Activated CD8-positive, alpha-beta memory T cell treated with anti-CD3 and anti-CD28 coated beads, Interleukin-2, amount 50 U/mL, for 1 hour (primary cell): Measurements from ENCODE around the gene LRP2BP.

Experiments
- DNase-seq: peaks from one replicate; pipeline ENCODE4 v3.0.0-alpha.2; 2020; ENCODE audit errors: extremely low read depth

The LRP2BP gene

DNA sequence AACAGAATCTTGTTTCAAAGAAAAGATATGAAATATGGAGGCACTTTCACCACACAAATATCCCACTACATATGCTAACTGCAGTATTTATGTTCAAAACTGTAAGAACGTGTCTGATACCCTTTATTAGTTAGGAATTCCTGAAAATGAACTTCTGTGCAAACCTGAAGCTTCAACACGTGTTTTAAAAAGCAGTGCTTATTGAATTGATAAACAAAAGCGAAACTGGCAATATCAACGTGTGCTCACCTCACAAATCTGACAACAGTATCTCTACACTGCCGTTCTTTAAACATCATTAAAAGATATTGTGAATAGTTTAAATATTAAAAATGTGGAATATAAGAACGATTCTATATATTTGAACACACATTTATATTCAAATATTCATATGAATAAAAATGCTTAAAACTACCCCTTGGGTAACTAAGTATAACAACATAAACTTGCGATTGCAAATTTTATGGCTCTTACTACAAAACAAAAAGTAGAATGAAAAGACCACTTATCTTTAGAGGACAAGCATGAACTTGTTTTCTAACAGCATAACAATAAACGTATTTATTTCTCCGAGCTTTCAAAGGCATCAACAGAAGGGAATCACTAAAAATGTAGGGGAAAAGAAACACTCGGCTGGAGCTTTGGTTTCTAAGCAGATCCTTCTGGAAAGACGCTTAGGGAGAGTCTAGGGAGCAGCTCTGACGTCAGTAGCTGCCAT lies at the start of gene LRP2BP:
LRP2BP (minus strand) TSS at position 687 of the 718 bp plus-strand sequence. CDS start 17,738 bp downstream, outside the sequence.
- no peak for DNase-seq

DNA sequence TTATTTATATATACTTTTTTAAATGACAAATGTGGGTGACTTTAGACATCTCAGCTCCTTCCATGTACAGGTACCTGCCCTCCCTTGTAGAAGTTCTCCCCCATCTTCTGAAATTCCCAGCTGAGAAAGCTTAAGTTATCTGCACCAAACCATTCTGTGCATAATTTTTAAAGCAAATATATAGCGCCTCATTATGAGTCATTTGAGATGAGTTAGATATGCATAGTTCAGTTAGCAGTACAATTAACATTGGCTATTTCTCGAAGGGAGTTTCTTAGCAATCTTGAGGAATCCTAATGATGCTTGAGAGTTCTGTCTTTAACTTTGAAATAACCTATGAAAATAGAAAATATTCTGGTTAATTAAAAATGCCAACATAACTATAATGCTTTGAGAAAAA lies 49.5 kb upstream of the LRP2BP start:
- DNase-seq, result no peak

DNA sequence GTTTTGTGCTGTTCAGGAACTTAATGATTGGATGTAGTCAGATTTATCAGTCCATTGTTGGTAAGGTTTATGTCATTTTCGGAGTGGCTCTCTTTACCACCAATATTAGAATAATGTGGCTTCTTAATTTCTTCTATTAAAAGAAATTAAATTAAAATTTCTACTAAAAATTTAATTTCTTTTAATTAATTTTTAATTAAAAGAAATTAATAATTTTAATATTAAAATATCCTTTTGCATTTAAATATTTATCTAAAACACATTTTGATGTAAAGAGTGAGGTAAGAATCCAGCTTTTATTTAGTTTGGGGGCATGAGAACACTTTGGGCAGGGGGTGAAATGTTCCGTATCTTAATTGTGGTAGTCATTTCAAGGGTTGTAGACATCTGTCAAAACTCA lies 45.8 kb upstream of the LRP2BP start:
- no peak for DNase-seq

DNA sequence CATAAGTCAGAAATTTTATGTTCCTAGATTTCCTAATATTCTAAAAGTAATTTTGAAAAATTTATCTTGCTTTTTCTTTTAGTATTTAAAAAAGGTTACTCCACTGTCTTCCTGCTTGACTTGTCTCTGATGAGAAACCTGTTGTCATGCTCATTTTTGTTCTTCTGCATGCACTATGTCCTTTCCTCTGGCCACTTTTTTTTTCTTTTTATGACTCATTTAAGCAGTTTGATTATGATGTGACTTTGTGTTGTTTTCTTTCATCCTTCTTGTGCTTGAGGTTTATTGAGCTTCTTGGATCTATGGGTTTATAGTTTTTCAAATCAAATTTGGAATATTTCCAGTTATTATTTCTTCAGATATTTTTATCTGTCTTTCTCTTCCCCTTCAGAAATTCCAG lies 42.1 kb upstream of the LRP2BP start:
- no peak for DNase-seq

DNA sequence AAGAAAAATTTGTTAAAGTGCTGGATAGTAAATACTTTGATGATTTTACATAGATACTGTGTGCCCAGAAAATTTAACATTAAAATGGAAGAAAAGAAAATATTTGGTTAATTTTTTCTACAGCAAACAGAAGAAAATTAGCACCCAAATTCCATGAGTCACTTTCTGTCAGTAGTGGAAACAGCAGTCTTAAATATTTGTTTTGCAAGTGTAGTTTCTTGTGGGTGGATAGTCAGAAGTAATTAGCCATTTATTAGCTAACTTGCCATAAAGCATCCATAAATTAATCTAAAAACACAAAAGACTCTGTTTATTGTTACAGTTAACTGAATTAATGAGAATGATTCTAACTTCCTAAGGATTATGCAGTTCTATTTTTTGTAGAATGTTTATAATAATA lies 39.7 kb upstream of the LRP2BP start:
- DNase-seq, result no peak

DNA sequence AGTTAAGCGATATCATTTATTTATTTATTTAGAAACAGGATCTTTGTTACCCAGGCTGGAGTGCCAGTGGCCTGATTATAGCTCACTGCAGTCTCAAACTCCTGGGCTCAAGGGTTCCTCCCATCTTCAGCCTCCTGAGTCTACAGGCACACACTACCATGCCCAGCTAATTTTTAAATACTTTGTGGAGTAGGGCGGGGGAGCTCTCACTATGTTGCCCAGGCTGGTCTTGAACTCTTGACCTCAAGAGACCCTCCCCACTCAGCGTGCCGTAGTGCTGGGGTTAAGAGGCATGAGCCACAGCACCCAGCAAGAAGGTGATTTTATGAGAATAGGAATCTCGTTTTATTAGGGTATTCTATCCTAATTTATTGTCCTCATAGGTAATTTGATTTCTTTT lies 33.9 kb upstream of the LRP2BP start:
- DNase-seq, result no peak

DNA sequence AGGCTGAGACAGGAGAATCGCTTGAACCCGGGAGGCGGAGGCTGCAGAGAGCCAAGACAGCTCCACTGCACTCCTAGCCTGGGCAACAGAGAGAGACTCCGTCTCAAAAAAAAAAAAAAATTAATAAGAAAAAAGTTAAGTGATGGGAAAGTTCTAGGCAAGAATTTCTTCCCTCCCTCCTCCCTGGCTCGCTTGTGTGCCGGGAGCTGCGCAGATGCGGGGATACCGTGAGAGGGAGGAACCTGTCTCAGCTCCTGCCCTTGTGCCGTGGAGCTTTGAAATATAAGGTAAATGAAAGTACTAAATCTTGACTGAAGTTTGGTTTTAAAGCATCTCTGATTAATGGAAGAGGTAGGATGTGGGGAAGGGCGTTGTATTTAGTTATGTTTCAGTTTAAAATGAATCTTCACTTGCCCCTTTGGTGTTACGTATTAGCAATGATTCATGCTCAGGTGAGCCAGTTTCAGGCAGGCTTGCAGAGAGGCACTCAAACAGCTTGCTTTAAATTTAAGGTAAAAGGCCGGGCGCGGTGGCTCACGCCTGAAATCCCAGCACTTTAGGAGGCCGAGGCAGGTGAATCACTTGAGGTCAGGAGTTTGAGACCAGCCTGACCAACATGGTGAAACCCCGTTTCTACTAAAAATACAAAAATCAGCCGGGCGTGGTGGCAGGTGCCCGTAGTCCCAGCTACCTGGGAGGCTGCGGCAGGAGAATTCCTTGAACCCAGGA lies 31.4 kb upstream of the LRP2BP start:
- no peak for DNase-seq

DNA sequence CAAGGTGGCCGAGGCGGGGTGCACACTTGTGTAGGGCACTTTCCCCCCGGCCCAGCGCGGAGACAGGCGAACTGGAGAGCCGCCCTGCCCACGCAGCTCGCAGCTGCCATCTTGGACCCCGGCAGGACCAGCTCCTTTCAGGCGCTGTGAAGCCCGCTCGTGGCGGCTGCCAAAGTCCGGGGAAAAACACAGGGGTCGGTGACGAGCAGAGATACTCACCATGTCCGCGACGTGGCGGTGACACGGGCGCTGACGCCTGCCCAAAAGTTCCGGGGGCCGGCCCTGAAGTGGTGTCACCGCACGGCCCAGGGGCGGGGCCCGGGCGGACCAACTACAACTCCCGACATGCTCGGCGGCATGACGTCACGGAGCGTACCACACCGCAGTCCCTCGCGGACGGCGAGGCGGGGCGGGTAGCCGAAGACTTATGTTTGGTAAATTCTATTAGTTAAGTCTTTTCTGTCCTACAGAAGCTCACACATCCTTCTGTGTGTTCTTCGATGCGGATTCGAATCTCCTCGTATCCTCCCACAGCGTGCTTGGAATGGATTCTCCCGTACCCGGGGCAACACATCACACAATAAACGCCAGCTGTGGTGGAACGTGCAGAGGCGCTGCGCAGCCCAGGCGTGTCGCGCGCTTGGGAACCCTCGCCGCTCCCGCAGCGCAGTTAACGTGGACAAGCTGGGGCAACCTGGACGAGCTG lies 30.1 kb upstream of the LRP2BP start, which contains the start of gene UFSP2:
UFSP2 (minus strand) TSS at position 318 of the 706 bp plus-strand sequence; CDS start at position 222, 96 bp downstream.
- peak; percentile 85 for DNase-seq

DNA sequence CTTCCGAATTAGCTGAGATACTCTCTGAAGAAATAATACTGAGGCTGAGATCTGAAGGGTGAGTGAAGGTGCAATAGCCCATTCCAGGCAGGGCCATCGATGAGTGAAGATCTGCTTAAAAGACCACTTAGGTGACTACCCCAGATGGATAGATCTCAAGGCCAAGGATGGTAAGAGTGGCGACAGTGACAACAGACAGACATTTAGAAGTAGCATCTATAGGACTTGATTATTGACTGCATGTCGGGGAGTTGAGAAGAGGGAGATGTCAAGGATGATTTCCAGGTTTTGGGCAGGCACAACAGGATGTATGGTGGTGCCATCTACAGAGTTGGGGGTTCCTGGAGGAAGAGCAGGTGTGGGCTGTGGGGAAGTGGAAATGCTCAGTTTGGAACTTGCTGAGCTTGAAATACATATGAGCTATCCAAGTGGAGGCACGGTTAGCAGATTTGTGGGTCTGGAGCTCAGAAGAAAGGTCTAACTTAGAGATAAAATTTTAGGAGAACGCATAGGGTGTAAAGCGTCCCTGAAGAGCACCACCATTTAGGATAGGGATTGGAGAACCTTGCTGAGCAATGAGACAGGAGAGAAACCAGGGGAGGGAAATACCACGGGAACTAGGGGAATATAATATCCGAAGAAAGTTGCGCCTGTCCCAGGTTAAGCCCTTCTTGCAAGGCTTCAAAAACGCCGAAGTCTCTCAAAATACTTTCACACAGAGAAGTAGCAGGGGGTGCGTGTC lies 29.4 kb upstream of the LRP2BP start:
- DNase-seq, result no peak

DNA sequence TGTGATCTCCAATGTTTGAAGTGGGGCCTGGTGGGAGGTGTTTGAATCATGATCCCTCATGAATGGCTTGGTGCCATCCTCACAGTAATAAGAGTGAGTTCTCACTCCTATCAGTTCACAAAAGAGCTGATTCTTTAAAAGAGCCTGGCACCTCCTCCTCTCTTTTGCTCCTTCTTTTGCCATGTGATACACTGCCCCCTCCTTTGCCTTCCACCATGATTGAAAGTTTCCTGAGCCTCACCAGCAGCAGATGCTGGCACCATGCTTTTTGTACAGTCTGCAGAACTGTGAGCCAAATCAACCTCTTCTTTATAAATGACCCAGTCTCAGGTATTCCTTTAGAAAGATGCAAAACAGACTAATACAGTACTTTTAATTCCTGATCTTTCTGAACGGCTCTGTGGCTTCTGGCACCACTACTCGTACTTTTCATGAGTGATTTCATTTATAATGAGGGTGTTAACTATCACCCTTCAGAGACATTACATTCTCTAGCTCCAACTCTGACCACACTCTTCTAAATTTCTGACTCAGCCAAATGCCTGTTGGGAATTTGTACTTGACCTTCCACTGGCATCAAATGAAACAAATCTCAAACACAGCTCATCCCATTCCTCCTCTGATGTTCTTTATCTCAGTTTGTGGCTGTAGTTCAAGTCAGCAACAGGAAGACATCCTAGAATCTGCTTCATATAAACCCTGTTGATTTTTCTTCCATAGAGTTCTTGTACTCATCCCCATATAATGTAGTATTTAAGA lies 25.8 kb upstream of the LRP2BP start:
- no peak for DNase-seq

DNA sequence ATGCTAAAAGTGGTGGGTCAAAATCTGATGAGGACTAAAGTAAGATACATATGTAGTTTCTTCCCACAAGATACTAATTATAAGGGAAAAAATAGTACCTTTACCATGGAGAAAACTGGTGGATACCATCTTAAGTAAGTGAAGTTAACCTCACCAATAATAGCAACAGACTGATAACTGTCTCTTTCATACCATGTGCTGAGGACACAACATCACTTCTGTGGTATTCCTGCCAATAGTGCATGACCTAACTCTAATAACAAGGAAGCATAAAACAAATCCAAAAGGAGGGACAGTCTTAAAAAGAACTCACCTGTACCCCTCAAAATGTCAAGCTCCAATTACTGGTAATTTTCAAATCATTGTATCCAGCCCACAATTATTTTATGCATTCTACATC lies 21.2 kb upstream of the LRP2BP start:
- no peak for DNase-seq

DNA sequence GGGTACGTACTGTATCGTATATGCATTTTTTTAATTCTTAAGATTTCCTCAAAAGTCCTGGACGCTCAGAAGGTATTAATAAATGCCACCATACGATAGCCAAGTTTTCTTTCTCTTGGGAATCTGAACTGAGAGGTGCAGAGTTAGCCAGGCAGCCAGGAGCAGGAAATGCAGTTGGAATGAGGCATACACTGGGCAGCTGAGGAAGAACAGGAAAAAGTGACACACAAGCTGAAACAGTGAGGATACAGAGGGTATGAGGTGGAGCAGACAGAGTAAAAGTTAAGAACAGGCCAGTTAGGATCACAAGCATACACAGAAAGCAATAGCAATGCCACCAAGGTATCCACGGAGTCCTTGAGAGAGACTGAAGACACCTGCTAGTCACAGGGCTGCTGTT lies 16.7 kb upstream of the LRP2BP start:
- DNase-seq, result no peak

DNA sequence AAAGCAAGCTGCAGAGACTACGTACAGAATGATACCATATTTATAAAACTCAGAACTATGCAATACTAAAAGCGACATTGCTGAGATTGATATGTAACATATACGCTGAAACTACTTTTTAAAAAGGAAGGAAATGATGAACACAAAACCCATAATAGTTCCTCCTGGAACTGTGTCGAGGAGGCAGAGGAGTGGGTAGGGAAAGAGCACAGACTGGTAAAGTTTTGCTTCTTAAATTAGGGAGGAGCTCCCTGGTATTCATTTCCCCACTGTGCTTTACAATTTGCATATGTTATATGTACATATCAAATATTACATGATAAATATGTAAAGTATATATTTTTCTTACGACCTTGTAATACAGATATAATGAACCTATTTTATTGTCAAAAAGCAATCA lies 16.1 kb upstream of the LRP2BP start:
- no peak for DNase-seq

DNA sequence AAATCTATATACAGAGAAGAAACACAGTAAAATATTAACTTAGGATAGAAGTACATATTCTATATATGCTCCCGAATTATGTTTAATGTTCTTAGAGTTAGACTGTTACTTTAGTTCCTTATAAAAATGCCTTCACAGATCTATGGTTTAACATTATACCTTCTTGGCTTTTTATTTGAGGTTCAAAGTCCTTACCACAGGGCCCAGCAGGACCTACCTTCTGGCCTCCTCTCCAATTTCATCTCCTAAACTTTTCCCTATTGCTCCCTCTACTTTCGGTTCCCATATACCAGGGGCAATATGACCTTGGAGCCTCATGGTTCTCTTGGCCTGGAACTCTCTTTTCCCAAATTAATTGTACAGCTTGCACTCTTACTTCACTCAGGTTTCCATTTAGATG lies 12.7 kb upstream of the LRP2BP start:
- DNase-seq, result no peak

DNA sequence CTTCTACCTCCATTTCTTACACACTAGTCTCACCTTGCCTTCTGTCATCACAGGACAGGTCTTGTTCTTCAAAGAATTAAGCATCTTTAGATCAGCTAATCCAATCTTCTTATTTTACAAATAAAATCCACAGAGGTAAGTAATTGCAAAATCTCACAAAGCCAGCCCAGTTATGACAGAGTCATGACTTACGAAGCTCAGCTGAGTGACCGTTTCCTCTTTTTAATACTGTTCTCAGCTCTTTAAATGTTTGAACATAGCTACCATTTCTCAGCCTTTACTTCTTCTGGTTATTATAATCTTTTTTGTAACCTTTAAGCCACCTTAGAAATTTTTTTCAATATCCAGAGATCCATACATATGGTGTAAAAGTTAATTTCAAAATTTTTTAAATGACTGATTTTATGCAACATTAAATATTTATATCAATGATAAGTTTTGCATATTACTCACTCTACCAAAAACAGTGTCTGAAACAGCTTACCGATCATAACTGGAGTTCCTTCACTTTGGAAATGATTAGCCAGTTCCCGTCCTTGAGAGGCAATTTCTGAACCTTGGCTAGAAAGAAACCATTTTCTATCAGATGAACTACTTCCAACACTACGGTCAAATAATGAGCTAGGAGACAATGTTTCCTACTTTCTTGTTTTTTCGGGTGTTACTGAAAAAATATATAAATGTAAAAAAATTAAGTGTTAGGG lies 9.7 kb upstream of the LRP2BP start:
- no peak for DNase-seq

DNA sequence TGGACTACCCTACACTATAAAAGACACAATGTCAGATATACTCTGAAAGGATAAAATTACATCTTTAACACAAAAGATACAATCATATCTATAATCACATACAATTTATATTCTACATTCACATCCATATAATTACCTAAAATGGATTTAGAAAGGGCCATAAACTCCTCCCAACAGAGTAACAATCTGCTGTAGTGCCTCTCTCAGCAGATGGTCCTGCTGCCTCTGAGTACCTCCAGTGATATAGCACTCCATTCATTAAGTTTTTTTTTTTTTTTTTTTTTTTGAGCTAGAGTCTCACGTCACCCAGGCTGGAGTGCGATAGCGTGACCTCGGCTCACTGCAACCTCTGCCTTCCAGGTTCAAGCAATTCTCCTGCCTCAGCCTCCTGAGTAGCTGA lies 8.3 kb upstream of the LRP2BP start:
- DNase-seq, result no peak

DNA sequence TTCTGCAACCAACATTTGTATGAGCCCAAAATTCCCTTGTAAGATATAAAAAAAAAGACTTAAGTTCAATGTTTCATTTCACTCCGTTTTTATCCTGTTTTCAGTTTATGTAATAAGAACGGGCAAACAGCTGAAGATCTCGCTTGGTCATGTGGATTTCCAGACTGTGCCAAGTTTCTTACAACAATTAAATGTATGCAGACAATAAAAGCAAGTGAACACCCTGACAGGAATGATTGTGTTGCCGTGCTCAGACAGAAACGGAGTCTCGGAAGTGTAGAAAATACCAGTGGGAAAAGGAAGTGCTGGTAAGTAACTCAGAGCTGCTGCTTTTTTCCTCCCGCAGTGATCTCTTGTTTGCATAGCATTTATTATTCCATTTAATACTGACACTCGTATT lies 3.7 kb upstream of the LRP2BP start:
- no peak for DNase-seq

DNA sequence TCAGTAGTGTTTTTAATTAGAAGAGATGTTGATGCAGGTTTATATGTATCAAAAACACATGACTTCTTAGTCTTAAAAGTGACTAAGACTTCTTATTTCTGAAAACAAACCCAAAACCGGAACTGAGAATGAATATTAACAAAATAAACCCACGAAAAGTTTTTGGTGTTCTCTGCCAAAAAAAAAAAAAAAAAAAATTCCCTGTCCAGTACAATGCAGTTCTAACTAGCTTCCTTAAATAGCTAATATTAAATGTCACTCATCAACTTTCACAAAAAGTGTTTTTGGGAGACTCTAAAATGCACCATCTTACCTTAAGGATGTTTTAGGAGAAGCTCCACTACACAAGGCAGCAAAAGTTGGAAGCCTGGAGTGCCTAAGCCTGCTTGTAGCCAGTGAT lies 2.9 kb upstream of the LRP2BP start:
- DNase-seq, result no peak

DNA sequence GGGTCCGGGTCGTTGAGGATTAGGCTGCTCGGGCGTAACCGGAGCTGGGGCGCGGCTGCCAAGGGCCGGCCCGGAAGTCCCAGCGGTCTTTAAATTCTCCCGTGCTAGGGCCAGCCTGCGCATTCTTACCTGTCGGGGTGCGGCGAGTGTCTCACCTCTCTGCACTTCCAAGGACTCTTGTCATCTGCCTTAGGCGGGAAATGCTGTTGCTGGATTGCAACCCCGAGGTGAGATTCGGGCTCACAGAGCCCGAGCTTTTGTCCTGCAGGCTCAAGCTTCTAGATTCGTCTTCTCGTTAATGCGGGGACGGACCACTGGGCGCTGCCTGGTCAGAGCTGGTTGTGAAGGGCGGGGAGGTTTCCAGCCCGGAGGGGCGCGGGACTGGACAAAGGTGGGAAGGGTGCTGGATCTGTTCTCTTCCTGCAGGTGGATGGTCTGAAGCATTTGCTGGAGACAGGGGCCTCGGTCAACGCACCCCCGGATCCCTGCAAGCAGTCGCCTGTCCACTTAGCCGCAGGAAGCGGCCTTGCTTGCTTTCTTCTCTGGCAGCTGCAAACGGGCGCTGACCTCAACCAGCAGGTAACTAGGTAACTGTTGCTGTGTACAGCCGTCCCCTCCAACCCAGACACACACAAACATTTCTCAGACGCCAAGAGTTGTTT lies 1.1 kb upstream of the LRP2BP start, which contains the start of gene ANKRD37:
ANKRD37 (plus strand) TSS at position 118 of the 662 bp plus-strand sequence; CDS start at position 201, 83 bp downstream.
- DNase-seq, result no peak
